ENCODE measurements around the gene FBXO9.

Gene FBXO9

GRCh38 chr6:53080813-53081212 lies 15.6 kb downstream of the FBXO9 start:
- Histone ChIP-seq H4K20me1 (ENCODE audit: control insufficient read depth, insufficient read depth, low read depth, low read length) (no peaks in the 10 kb centered on the region), H3K79me2 (ENCODE audit: control insufficient read depth, low read length) (no peaks in the 10 kb centered on the region), H3K4me3 (ENCODE audit: low read length) (no peak overlapping the region), H3F3A (ENCODE audit: control insufficient read depth, insufficient read depth) (no peaks in the 10 kb centered on the region), H3K36me3 (ENCODE audit: control insufficient read depth, low read length) (peaks cover 80% of the 10 kb centered on the region), H3K9me2 (replicated peaks; ENCODE audit: control insufficient read depth, low read length) (no peaks in the 10 kb centered on the region), H3K27me3 (ENCODE audit: control insufficient read depth, low read length) (no peaks in the 10 kb centered on the region), H3K9me3 (ENCODE audit: control insufficient read depth, insufficient read depth, low read length) (no peaks in the 10 kb centered on the region), H3K27ac (ENCODE audit: low read depth, low read length) (no peak overlapping the region), H3K4me1 (ENCODE audit: control insufficient read depth, low read length) (peaks cover 7% of the 10 kb centered on the region), H3K4me2 (ENCODE audit: low read length) (no peak overlapping the region)
- no peak for TF ChIP-seq CTCF (IDR thresholded peaks at IDR 0.05; ENCODE audit: low read depth, low read length, poor library complexity, severe bottlenecking)
- no peak for TF ChIP-seq EZH2phosphoT487 (IDR thresholded peaks at IDR 0.05; ENCODE audit: borderline replicate concordance, low read length)

GRCh38 chr6:53086302-53086701 lies 21.1 kb downstream of the FBXO9 start:
- H3K27me3 ChIP-seq (ENCODE audit: control insufficient read depth, low read length) = no peaks in the 10 kb centered on the region
- no peaks in the 10 kb centered on the region for H3K9me2 ChIP-seq (replicated peaks; ENCODE audit: control insufficient read depth, low read length)
- no peaks in the 10 kb centered on the region for H3K4me1 ChIP-seq (ENCODE audit: control insufficient read depth, low read length)
- no peaks in the 10 kb centered on the region for H4K20me1 ChIP-seq (ENCODE audit: control insufficient read depth, insufficient read depth, low read depth, low read length)
- H3K4me3 ChIP-seq (ENCODE audit: low read length) = no peak overlapping the region
- H3K9me3 ChIP-seq (ENCODE audit: control insufficient read depth, insufficient read depth, low read length) = no peaks in the 10 kb centered on the region
- no peak overlapping the region for H3K4me2 ChIP-seq (ENCODE audit: low read length)
- peaks cover 63% of the 10 kb centered on the region for H3K36me3 ChIP-seq (ENCODE audit: control insufficient read depth, low read length)
- TF ChIP-seq CTCF (IDR thresholded peaks at IDR 0.05; ENCODE audit: low read depth, low read length, poor library complexity, severe bottlenecking) (no peak), EZH2phosphoT487 (IDR thresholded peaks at IDR 0.05; ENCODE audit: borderline replicate concordance, low read length) (no peak)
- H3K79me2 ChIP-seq (ENCODE audit: control insufficient read depth, low read length) = no peaks in the 10 kb centered on the region
- H3K27ac ChIP-seq (ENCODE audit: low read depth, low read length) = no peak overlapping the region
- no peaks in the 10 kb centered on the region for H3F3A ChIP-seq (ENCODE audit: control insufficient read depth, insufficient read depth)

- TF ChIP-seq CTCF (IDR thresholded peaks at IDR 0.05; ENCODE audit: low read depth, low read length, poor library complexity, severe bottlenecking) (no peak), EZH2phosphoT487 (IDR thresholded peaks at IDR 0.05; ENCODE audit: borderline replicate concordance, low read length) (no peak)
- H4K20me1 ChIP-seq (ENCODE audit: control insufficient read depth, insufficient read depth, low read depth, low read length) = no peaks in the 10 kb centered on the region
- H3K79me2 ChIP-seq (ENCODE audit: control insufficient read depth, low read length) = no peaks in the 10 kb centered on the region
- H3K4me3 ChIP-seq (ENCODE audit: low read length) = no peak overlapping the region
- H3K4me2 ChIP-seq (ENCODE audit: low read length) = no peak overlapping the region
- peaks cover 61% of the 10 kb centered on the region for H3K36me3 ChIP-seq (ENCODE audit: control insufficient read depth, low read length)
- no peaks in the 10 kb centered on the region for H3K9me3 ChIP-seq (ENCODE audit: control insufficient read depth, insufficient read depth, low read length)
- no peaks in the 10 kb centered on the region for H3K27me3 ChIP-seq (ENCODE audit: control insufficient read depth, low read length)
- no peak overlapping the region for H3K27ac ChIP-seq (ENCODE audit: low read depth, low read length)
- H3K4me1 ChIP-seq (ENCODE audit: control insufficient read depth, low read length) = 0 out of 2 replicates have a peak, but pooled peaks cover 2% of the 10 kb centered on the region
- H3F3A ChIP-seq (ENCODE audit: control insufficient read depth, insufficient read depth) = no peaks in the 10 kb centered on the region
- H3K9me2 ChIP-seq (replicated peaks; ENCODE audit: control insufficient read depth, low read length) = no peaks in the 10 kb centered on the region
Measured at GRCh38 chr6:53089948-53090347, 24.7 kb downstream of the FBXO9 start.
